SK-N-SH (cell line): ENCODE measurements around the gene OSBPL5. TPM values are rescaled to one million over a fixed set of nuclear protein-coding genes. Genes with fewer than 3 reads are reported as not detected.

Experiments used
- CTCF ChIA-PET: fragments of 300-600, 350-600 bp; formaldehyde crosslinking; extraction: SDS; loops from one replicate; lab custom pipeline; 2021; lab: Yijun Ruan, JAX
- POLR2A ChIA-PET: fragments of 350-600 bp; sonication (Branson Sonifier 250); formaldehyde crosslinking; extraction: SDS; loops from one replicate; lab custom pipeline; 2020; ENCODE audit warnings: antibody characterized with exemption, inconsistent platforms; lab: Yijun Ruan, JAX
- DNase-seq: peaks from one replicate; pipeline ENCODE4 v3.0.0; 2012
- H2AFZ ChIP-seq: fragments of 200-600 bp; sonication (generic); 2 replicates; pipeline ENCODE4 v1.8.1; 2016; ENCODE audit warnings: antibody characterized with exemption, mild to moderate bottlenecking, low read depth
- H3F3A ChIP-seq: fragments of 200-600 bp; sonication (generic); replicated peaks from 2 replicates; pipeline ENCODE3; 2016; ENCODE audit warnings: antibody characterized with exemption, mild to moderate bottlenecking; ENCODE audit not compliant: insufficient read depth
- H3K27ac ChIP-seq, 2 experiments: fragments of 200-500 bp in 1 of 2; fragments of 200-600 bp in 1 of 2; sonication (Bioruptor generic) in 1 of 2; sonication (generic), shearing (Covaris generic) in 1 of 2; 2 replicates each; pipeline versions ENCODE4 v1.5.1 to v1.6.1; 2014 to 2016; ENCODE audit warnings: low read depth in 2 of 2, inconsistent platforms in 1 of 2, low read length in 1 of 2, mild to moderate bottlenecking in 1 of 2, mixed read lengths in 1 of 2
- H3K27me3 ChIP-seq: fragments of 200-600 bp; sonication (generic), shearing (Covaris generic); 2 replicates; pipeline ENCODE4 v1.6.1; 2016; ENCODE audit warnings: mixed run types; ENCODE audit not compliant: insufficient read depth
- H3K36me3 ChIP-seq, 2 experiments: fragments of 200-500 bp in 1 of 2; fragments of 200-600 bp in 1 of 2; sonication (Bioruptor generic) in 1 of 2; sonication (generic) in 1 of 2; replicated peaks in 1 of 2; 2 replicates each; pipeline versions ENCODE3 to v1.5.1; 2014 to 2016; ENCODE audit warnings: low read length in 1 of 2, mild to moderate bottlenecking in 1 of 2; ENCODE audit not compliant: insufficient read depth in 2 of 2, control insufficient read depth in 1 of 2
- H3K4me1 ChIP-seq, 2 experiments: fragments of 200-500 bp in 1 of 2; fragments of 200-600 bp in 1 of 2; sonication (Bioruptor generic) in 1 of 2; sonication (generic), shearing (Covaris generic) in 1 of 2; 2 replicates each; pipeline versions ENCODE4 v1.5.1 to v1.6.1; 2014 to 2016; ENCODE audit warnings: low read depth in 1 of 2, low read length in 1 of 2, mixed run types in 1 of 2; ENCODE audit not compliant: insufficient read depth in 2 of 2, control insufficient read depth in 1 of 2
- H3K4me2 ChIP-seq: fragments of 200-600 bp; sonication (generic), shearing (Covaris generic); 2 replicates; pipeline ENCODE4 v1.6.1; 2017; ENCODE audit warnings: mixed run types
- H3K4me3 ChIP-seq, 2 experiments: fragments of 200-500 bp in 1 of 2; fragments of 200-600 bp in 1 of 2; sonication (Bioruptor generic) in 1 of 2; sonication (generic), shearing (Covaris generic) in 1 of 2; 2 replicates each; pipeline versions ENCODE4 v1.5.1 to v1.8.1; 2014 to 2016; ENCODE audit warnings: low read depth in 2 of 2, inconsistent platforms in 1 of 2, low read length in 1 of 2, mild to moderate bottlenecking in 1 of 2, mixed read lengths in 1 of 2, moderate library complexity in 1 of 2
- H3K79me2 ChIP-seq: fragments of 200-600 bp; sonication (generic); 2 replicates; pipeline ENCODE4 v1.8.1; 2017; ENCODE audit warnings: mild to moderate bottlenecking; ENCODE audit not compliant: insufficient read depth
- H3K9ac ChIP-seq: fragments of 200-600 bp; sonication (generic); 2 replicates; pipeline ENCODE4 v1.6.1; 2017; ENCODE audit warnings: mixed run types
- H3K9me2 ChIP-seq: fragments of 200-600 bp; sonication (generic); 2 replicates; pipeline ENCODE4 v1.6.1; 2017; ENCODE audit warnings: mixed run types
- H3K9me3 ChIP-seq: fragments of 200-600 bp; sonication (generic); 2 replicates; pipeline ENCODE4 v1.6.1; 2017; ENCODE audit warnings: mixed run types, mild to moderate bottlenecking, moderate library complexity
- H4K20me1 ChIP-seq: fragments of 200-600 bp; sonication (generic); 2 replicates; pipeline ENCODE4 v1.6.1; 2017; ENCODE audit warnings: mild to moderate bottlenecking, mixed run types; ENCODE audit not compliant: insufficient read depth
- CHD2 ChIP-seq: fragments of 150-350 bp; IDR thresholded peaks from 2 replicates; pipeline ENCODE4 v1.6.1; 2018; ENCODE audit warnings: low read length; ENCODE audit not compliant: partially characterized antibody
- ELF1 ChIP-seq: IDR thresholded peaks from 2 replicates; pipeline ENCODE4 v1.4.0; 2012
- EZH2phosphoT487 ChIP-seq: fragments of 200-600 bp; sonication (generic); IDR thresholded peaks from 2 replicates; pipeline ENCODE4 v1.6.1; 2017; ENCODE audit warnings: low read depth, mixed run types, mild to moderate bottlenecking, antibody characterized with exemption, moderate library complexity, borderline replicate concordance
- GABPA ChIP-seq: IDR thresholded peaks from 2 replicates; pipeline ENCODE4 v1.4.0; 2012; ENCODE audit warnings: low read depth, mild to moderate bottlenecking
- IRF3 ChIP-seq: fragments of 150-350 bp; IDR thresholded peaks from 2 replicates; pipeline ENCODE4 v1.6.1; 2016; ENCODE audit warnings: mild to moderate bottlenecking, low read depth, low read length
- POLR2AphosphoS5 ChIP-seq: IDR thresholded peaks from 2 replicates; pipeline ENCODE4 v1.6.1; 2012; ENCODE audit warnings: low read depth, low read length
- RFX5 ChIP-seq: IDR thresholded peaks from 2 replicates; pipeline ENCODE4 v1.6.1; 2012; ENCODE audit warnings: mild to moderate bottlenecking, improper control_type of control experiment, low read length
- RXRA ChIP-seq: IDR thresholded peaks from 2 replicates; pipeline ENCODE4 v1.4.0; 2012; ENCODE audit warnings: low read depth, mild to moderate bottlenecking, borderline replicate concordance
- SIN3A ChIP-seq: IDR thresholded peaks from 2 replicates; pipeline ENCODE4 v1.6.1; 2012; ENCODE audit warnings: low read depth, mild to moderate bottlenecking, low read length, moderate library complexity, borderline replicate concordance
- SMC3 ChIP-seq: IDR thresholded peaks from 2 replicates; pipeline ENCODE4 v1.6.1; 2012; ENCODE audit warnings: low read depth, low read length, improper control_type of control experiment
- TAF1 ChIP-seq: IDR thresholded peaks from 2 replicates; pipeline ENCODE4 v1.6.1; 2012; ENCODE audit warnings: low read depth, mild to moderate bottlenecking, low read length, moderate library complexity, borderline replicate concordance
- TCF12 ChIP-seq: IDR thresholded peaks from 2 replicates; pipeline ENCODE4 v1.4.0; 2012
- TEAD4 ChIP-seq: IDR thresholded peaks from 2 replicates; pipeline ENCODE4 v1.4.0; 2012; ENCODE audit warnings: mild to moderate bottlenecking, borderline replicate concordance; ENCODE audit not compliant: insufficient read depth
- USF1 ChIP-seq: IDR thresholded peaks from 2 replicates; pipeline ENCODE4 v1.4.0; 2012; ENCODE audit warnings: low read depth, borderline replicate concordance
- USF2 ChIP-seq: fragments of 150-350 bp; IDR thresholded peaks from 2 replicates; pipeline ENCODE4 v1.6.1; 2017; ENCODE audit warnings: antibody characterized with exemption, low read length, low read depth, borderline replicate concordance
- YY1 ChIP-seq: IDR thresholded peaks from 2 replicates; pipeline ENCODE4 v1.4.0; 2012; ENCODE audit warnings: low read depth, mild to moderate bottlenecking
- ZBTB33 ChIP-seq: IDR thresholded peaks from 2 replicates; pipeline ENCODE4 v1.4.0; 2012; ENCODE audit warnings: low read depth, borderline replicate concordance
- WGBS: methylation state at CpG from one replicate; pipeline ENCODE4 v1.1.6; 2017; ENCODE audit warnings: low lambda C conversion rate; 5-methylcytosine and 5-hydroxymethylcytosine counted together
- polyA plus RNA-seq, 3 experiments: library from polyadenylated mRNA; depleted of rRNA; stranded (reverse); fragments of >200 nt; gene quantifications; 2 replicates each; pipeline ENCODE4 v1.2.3, GENCODE V29; 2012

OSBPL5 gene
- polyA plus RNA-seq, 1 of the 3 experiments (the other 2 are of a cell fraction): 10.9 TPM

GRCh38 chr11:3184732-3185347 is 19.7 kb upstream of the OSBPL5 start:
- Histone ChIP-seq H4K20me1 (no peaks in the 10 kb centered on the region), H3K9ac (no peak overlapping the region), H3K9me2 (no peaks in the 10 kb centered on the region), H3K79me2 (no peaks in the 10 kb centered on the region), H3F3A (no peaks in the 10 kb centered on the region), H3K4me1 (no peaks in the 10 kb centered on the region), H3K4me2 (no peak overlapping the region), H3K9me3 (no peaks in the 10 kb centered on the region), H3K36me3 (no peaks in the 10 kb centered on the region), H3K27me3 (no peaks in the 10 kb centered on the region), H3K4me3 (no peak overlapping the region), H2AFZ (no peak overlapping the region), H3K27ac (no peak overlapping the region)
- TF ChIP-seq USF2 (no peak), YY1 (no peak), GABPA (no peak), RXRA (no peak), RFX5 (no peak), TCF12 (no peak), USF1 (no peak), IRF3 (no peak), POLR2AphosphoS5 (no peak), ZBTB33 (no peak), TEAD4 (no peak), SMC3 (no peak), EZH2phosphoT487 (no peak), TAF1 (no peak), CHD2 (no peak), ELF1 (no peak), SIN3A (no peak)
- ChIA-PET POLR2A (no interaction called here), CTCF (interaction anchor here (1.7 kb wide), 1 partner anchor 9 kb away, joined by 8 read pairs; no protein-coding TSS in a partner anchor)
- 56% methylated on average over 11 of the region's 11 CpGs for WGBS
- no peak for DNase-seq
